ENCODE data around the gene HECW1. TPM values are rescaled to one million over a fixed set of nuclear protein-coding genes. Genes with fewer than 3 reads are reported as not detected.

The HECW1 gene
- total and polyA plus RNA-seq, 2 of the 8 experiments (the other 6 are each of a cell fraction or from before 2014, with no cell fraction given): 2.9 to 12.7 TPM

DNA sequence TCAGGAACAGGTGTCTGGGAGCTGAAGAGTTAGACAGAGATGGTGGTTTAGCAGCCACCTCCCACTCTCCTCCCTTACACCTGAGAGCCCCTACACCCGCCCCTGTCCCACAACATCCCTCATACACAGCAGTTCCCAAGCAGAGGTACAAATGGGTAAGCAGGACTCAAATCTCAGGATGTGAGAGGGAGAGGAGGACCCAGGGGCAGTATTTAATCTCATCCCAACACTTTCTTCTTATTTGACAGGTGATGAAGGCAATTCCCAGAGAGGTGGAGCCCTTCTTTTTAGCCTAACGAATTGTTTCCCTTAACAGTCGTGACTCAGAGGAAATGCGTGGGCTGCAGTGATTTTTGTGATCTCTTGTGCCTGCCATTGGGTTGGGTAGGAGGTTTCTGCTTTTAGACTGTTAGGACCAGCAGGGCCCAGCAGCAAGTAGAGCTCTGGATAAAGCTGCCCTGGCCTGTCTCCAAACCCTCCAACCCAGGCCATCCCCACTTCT is 191.3 kb downstream of the HECW1 start:
- no peak overlapping the region for H3K4me2 ChIP-seq (ENCODE audit: insufficient read depth in 1 of 2, low read depth in 2 of 2, low read length in 2 of 2)
- 80% methylated on average over 4 of the region's 4 CpGs; no CpG with 5 or more reads in 1 of the 2 experiments for WGBS, 2 experiments (ENCODE audit: extremely low coverage in 1 of 2, insufficient coverage in 1 of 2, insufficient read length in 1 of 2, insufficient replicate concordance in 2 of 2, low coverage in 1 of 2, low lambda C conversion rate in 2 of 2, missing lambda C conversion rate in 1 of 2)
- no peak for TF ChIP-seq CBX8 (IDR thresholded peaks at IDR 0.05; ENCODE audit: borderline replicate concordance, low read depth, low read length)
- no peak for TF ChIP-seq SIX5 (IDR thresholded peaks at IDR 0.05; ENCODE audit: low read depth, low read length)
- TF ChIP-seq SAP30 (IDR thresholded peaks at IDR 0.05; ENCODE audit: insufficient read depth, insufficient replicate concordance, low read length): no peak
- TF ChIP-seq, protein P1, sequence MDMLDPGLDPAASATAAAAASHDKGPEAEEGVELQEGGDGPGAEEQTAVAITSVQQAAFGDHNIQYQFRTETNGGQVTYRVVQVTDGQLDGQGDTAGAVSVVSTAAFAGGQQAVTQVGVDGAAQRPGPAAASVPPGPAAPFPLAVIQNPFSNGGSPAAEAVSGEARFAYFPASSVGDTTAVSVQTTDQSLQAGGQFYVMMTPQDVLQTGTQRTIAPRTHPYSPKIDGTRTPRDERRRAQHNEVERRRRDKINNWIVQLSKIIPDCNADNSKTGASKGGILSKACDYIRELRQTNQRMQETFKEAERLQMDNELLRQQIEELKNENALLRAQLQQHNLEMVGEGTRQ (IDR thresholded peaks at IDR 0.05; ENCODE audit: low read length): no peak
- TF ChIP-seq POU5F1 (IDR thresholded peaks at IDR 0.05; ENCODE audit: low read depth, low read length): no peak

More for the DNA sequence above, 191.3 kb downstream of the HECW1 start:
- no peak overlapping the region; the same call in 1 of the 2 replicates for H2AK5ac ChIP-seq (ENCODE audit: low read depth, low read length)
- peak overlapping the region; percentile 60; the same call in 1 of the 2 replicates for H2BK5ac ChIP-seq (ENCODE audit: low read depth, low read length)
- peak overlapping the region; percentile 88; the same call in 1 of the 2 replicates for H2BK20ac ChIP-seq (ENCODE audit: low read length)
- no peaks in the 10 kb centered on the region for H3K9me3 ChIP-seq (ENCODE audit: insufficient read depth in 2 of 2, low read depth in 1 of 2, low read length in 1 of 2)
- H3K27ac ChIP-seq (ENCODE audit: low read depth, low read length): no peak overlapping the region
- no peaks in the 10 kb centered on the region for H3K36me3 ChIP-seq (ENCODE audit: control insufficient read depth in 2 of 4, insufficient read depth in 4 of 4, low read length in 3 of 4)
- no peaks in the 10 kb centered on the region for H3K27me3 ChIP-seq (replicated peaks in 1 of 4; ENCODE audit: control insufficient read depth in 3 of 4, extremely low read depth in 1 of 4, insufficient read depth in 3 of 4, low read length in 3 of 4)
- no peak overlapping the region for H3K4me3 ChIP-seq (ENCODE audit: extremely low read depth in 1 of 4, insufficient read depth in 2 of 4, low read depth in 3 of 4, low read length in 4 of 4)
- no peaks in the 10 kb centered on the region for H4K20me1 ChIP-seq (replicated peaks in 1 of 2; ENCODE audit: control insufficient read depth in 1 of 2, insufficient read depth in 2 of 2, low read length in 2 of 2)
- no peak overlapping the region for H2AFZ ChIP-seq (ENCODE audit: low read length)
- no peak overlapping the region; the same call in none of the 2 replicates for H2BK15ac ChIP-seq (ENCODE audit: low read length)
- H3K18ac ChIP-seq (ENCODE audit: extremely low read depth, low read length): no peak overlapping the region
- peak overlapping the region; percentile 62 for H4K91ac ChIP-seq (replicated peaks; ENCODE audit: insufficient read length, low read length)
- DNase-seq (ENCODE audit: low read depth in 1 of 2, low spot score in 2 of 2) (no peak), FAIRE-seq (no peak)
- H3K4me1 ChIP-seq (replicated peaks in 1 of 4; ENCODE audit: control insufficient read depth in 3 of 4, insufficient read depth in 4 of 4, low read length in 3 of 4): peaks cover 0 to 10% (median 6%) of the 10 kb centered on the region in 4 experiments; a peak in 4 of 7 replicates
- no peak overlapping the region for H3K56ac ChIP-seq (replicated peaks; ENCODE audit: insufficient read length, low read depth, low read length)
- H3K4ac ChIP-seq (replicated peaks; ENCODE audit: insufficient read length, low read depth, low read length): no peak overlapping the region
- no peak overlapping the region for H4K5ac ChIP-seq (ENCODE audit: insufficient read length, low read depth, low read length)
- H3K9ac ChIP-seq (replicated peaks in 1 of 4; ENCODE audit: extremely low read depth in 1 of 4, low read depth in 3 of 4, low read length in 3 of 4): no peak overlapping the region
- H2BK120ac ChIP-seq (replicated peaks; ENCODE audit: low read depth, low read length): no peak overlapping the region
- no peak overlapping the region for H3K23ac ChIP-seq (ENCODE audit: insufficient read length)
- no peaks in the 10 kb centered on the region for H3K79me1 ChIP-seq (ENCODE audit: low read depth, low read length)
- no peaks in the 10 kb centered on the region for H3K79me2 ChIP-seq (ENCODE audit: control insufficient read depth in 1 of 2, insufficient read depth in 2 of 2, low read length in 2 of 2)
- ChIA-PET POLR2A (ENCODE audit: partially characterized antibody) (interaction anchor here (1.4 kb wide), 1 partner anchor 16 kb away, joined by 3 read pairs; no protein-coding TSS in a partner anchor), CTCF (ENCODE audit: partially characterized antibody) (interaction anchor here (1.0 kb wide), 1 partner anchor 368 kb away, joined by 3 read pairs; no protein-coding TSS in a partner anchor)
- H3K14ac ChIP-seq (ENCODE audit: insufficient read length): no peak overlapping the region
- peak overlapping the region; percentile 22; the same call in 1 of the 2 replicates for H2BK12ac ChIP-seq (ENCODE audit: low read depth, low read length)
- H3K23me2 ChIP-seq (ENCODE audit: low read depth, low read length): no peaks in the 10 kb centered on the region; the same call in 1 of the 2 replicates
- no peak overlapping the region; the same call in 1 of the 2 replicates for H4K8ac ChIP-seq (ENCODE audit: extremely low read depth, insufficient read depth, low read length)

All from H1 (cell line).